Measurements from ENCODE around the gene GNPTG.

GNPTG gene

GRCh38 chr16:1366060-1366711, 14.5 kb downstream of the GNPTG start:
- DNase-seq (ENCODE audit: low read depth) = no peak
- TF ChIP-seq CTCF (conservative IDR thresholded peaks at IDR 0.05; ENCODE audit: low read depth, low read length) = no peak
- no peak overlapping the region for H3K4me3 ChIP-seq (ENCODE audit: low read length)

GRCh38 chr16:1366712-1367299, 15.1 kb downstream of the GNPTG start:
- TF ChIP-seq CTCF (conservative IDR thresholded peaks at IDR 0.05; ENCODE audit: low read depth, low read length) = no peak
- H3K4me3 ChIP-seq (ENCODE audit: low read length) = no peak overlapping the region
- DNase-seq (ENCODE audit: low read depth) = no peak

GRCh38 chr16:1367486-1368174, 15.9 kb downstream of the GNPTG start:
- no peak overlapping the region for H3K4me3 ChIP-seq (ENCODE audit: low read length)
- no peak for TF ChIP-seq CTCF (conservative IDR thresholded peaks at IDR 0.05; ENCODE audit: low read depth, low read length)
- DNase-seq (ENCODE audit: low read depth) = no peak

- no peak for DNase-seq (ENCODE audit: low read depth)
- TF ChIP-seq CTCF (conservative IDR thresholded peaks at IDR 0.05; ENCODE audit: low read depth, low read length) = no peak
- H3K4me3 ChIP-seq (ENCODE audit: low read length) = no peak overlapping the region
Observed at GRCh38 chr16:1371054-1371978, 19.6 kb downstream of the GNPTG start.

- no peak for TF ChIP-seq CTCF (conservative IDR thresholded peaks at IDR 0.05; ENCODE audit: low read depth, low read length)
Observed at GRCh38 chr16:1372292-1372950, 20.7 kb downstream of the GNPTG start.

GRCh38 chr16:1374418-1375297, 22.9 kb downstream of the GNPTG start:
- DNase-seq (ENCODE audit: low read depth) = no peak
- no peak overlapping the region for H3K4me3 ChIP-seq (ENCODE audit: low read length)
- no peak for TF ChIP-seq CTCF (conservative IDR thresholded peaks at IDR 0.05; ENCODE audit: low read depth, low read length)

More at GRCh38 chr16:1372292-1372950, 20.7 kb downstream of the GNPTG start:
- no peak for DNase-seq (ENCODE audit: low read depth)
- no peak overlapping the region for H3K4me3 ChIP-seq (ENCODE audit: low read length)
